K562 (cell line): ENCODE data around the gene PKDCC. TPM values are rescaled to one million over a fixed set of nuclear protein-coding genes. Genes with fewer than 3 reads are reported as not detected.

Experiments used
- AFF4 ChIP-seq: sonication (generic); formaldehyde crosslinking; IDR thresholded peaks from 2 replicates; pipeline ENCODE4 v1.8.0; 2023; ENCODE audit warnings: mild to moderate bottlenecking, missing genetic modification reagents
- BRD9 ChIP-seq: fragments of 450-650 bp; IDR thresholded peaks from 2 replicates; pipeline ENCODE4 v1.6.1; 2018; ENCODE audit warnings: low read depth; ENCODE audit not compliant: partially characterized antibody
- CLOCK ChIP-seq: fragments of 250-450 bp; sonication (Bioruptor Pico); IDR thresholded peaks from 2 replicates; pipeline ENCODE4 v1.4.0; 2020; ENCODE audit warnings: mild to moderate bottlenecking, moderate library complexity, borderline replicate concordance
- E2F6 ChIP-seq, 2 experiments: IDR thresholded peaks; 2 replicates each; pipeline ENCODE4 v1.6.1; 2011; ENCODE audit warnings: borderline replicate concordance in 1 of 2, control low read depth in 1 of 2, low read depth in 1 of 2, low read length in 1 of 2, mild to moderate bottlenecking in 1 of 2, mixed read lengths in 1 of 2, moderate library complexity in 1 of 2; ENCODE audit not compliant: insufficient read depth in 1 of 2, insufficient read length in 1 of 2, poor library complexity in 1 of 2, severe bottlenecking in 1 of 2; ENCODE audit errors: extremely low read depth in 1 of 2
- ILF3 ChIP-seq: fragments of 450-650 bp; IDR thresholded peaks from 2 replicates; pipeline ENCODE4 v1.6.1; 2018; ENCODE audit warnings: antibody characterized with exemption, mild to moderate bottlenecking, moderate library complexity, borderline replicate concordance
- POLR2B ChIP-seq: fragments of 450-650 bp; IDR thresholded peaks from 2 replicates; pipeline ENCODE4 v1.6.1; 2018; ENCODE audit warnings: low read depth; ENCODE audit not compliant: partially characterized antibody
- RB1 ChIP-seq: fragments of 450-650 bp; IDR thresholded peaks from 2 replicates; pipeline ENCODE4 v1.6.1; 2017; ENCODE audit warnings: low read depth, mild to moderate bottlenecking
- RCOR1 ChIP-seq, 2 experiments: IDR thresholded peaks; 2 replicates each; pipeline ENCODE4 v1.6.1; 2012; ENCODE audit warnings: low read depth in 2 of 2, low read length in 2 of 2, borderline replicate concordance in 1 of 2, improper control_type of control experiment in 1 of 2
- SMAD4 ChIP-seq: fragments of 250-450 bp; sonication (Bioruptor Pico); conservative IDR thresholded peaks from 2 replicates; pipeline ENCODE4 v1.8.0; 2021; ENCODE audit warnings: inconsistent platforms, mild to moderate bottlenecking, moderate library complexity
- SMC3 ChIP-seq: conservative IDR thresholded peaks from 2 replicates; pipeline ENCODE4 v1.6.1; 2011; ENCODE audit warnings: low read depth, low read length, improper control_type of control experiment; ENCODE audit not compliant: insufficient read depth
- TFAP4 ChIP-seq: sonication (generic); formaldehyde crosslinking; IDR thresholded peaks from 2 replicates; pipeline ENCODE4 v1.8.0; 2022; ENCODE audit warnings: missing genetic modification reagents, mild to moderate bottlenecking, moderate library complexity, borderline replicate concordance
- THRA ChIP-seq: fragments of 450-650 bp; IDR thresholded peaks from 2 replicates; pipeline ENCODE4 v1.6.1; 2017; ENCODE audit warnings: mild to moderate bottlenecking, moderate library complexity
- ZFP36 ChIP-seq: fragments of 150-350 bp; IDR thresholded peaks from 2 replicates; pipeline ENCODE4 v1.6.1; 2018; ENCODE audit warnings: low read length, low read depth; ENCODE audit not compliant: partially characterized antibody
- ZNF239 ChIP-seq: fragments of 250-450 bp; sonication (Bioruptor Pico); IDR thresholded peaks from 2 replicates; pipeline ENCODE4 v1.4.0; 2020; ENCODE audit warnings: mild to moderate bottlenecking
- ZNF431 ChIP-seq: sonication (generic); formaldehyde crosslinking; IDR thresholded peaks from 2 replicates; pipeline ENCODE4 v1.8.0; 2022; ENCODE audit warnings: mild to moderate bottlenecking, missing genetic modification reagents
- ZNF644 ChIP-seq: fragments of 200-800 bp; sonication (Bioruptor generic); IDR thresholded peaks from 2 replicates; pipeline ENCODE4 v1.6.1; 2016; ENCODE audit warnings: low read depth, missing genetic modification characterization, missing compliant biosample characterization
- ZNF668 ChIP-seq: fragments of 250-450 bp; sonication (Bioruptor Pico); IDR thresholded peaks from 2 replicates; pipeline ENCODE4 v1.8.0; 2022; ENCODE audit warnings: mild to moderate bottlenecking, inconsistent platforms
- polyA plus RNA-seq, 8 experiments: library from polyadenylated mRNA; depleted of rRNA in 4 of 8; stranded (reverse) in 5 of 8; unstranded in 3 of 8; fragments of >200 nt; fragmentation: Nextera tagmentation in 2 of 8; fragmentation: Illumina TruSeq in 1 of 8; extraction: Ambion mirVana in 2 of 8; extraction: Trizol in 1 of 8; gene quantifications; 2 replicates each; pipeline versions ENCODE4 v1.2.1 to v1.2.3, GENCODE V29; 2011 to 2014; ENCODE audit warnings: inconsistent platforms in 1 of 8, missing spikeins in 1 of 8
- total RNA-seq, 7 experiments: library from RNA; depleted of rRNA in 6 of 7; stranded (reverse); fragments of >200 nt in 6 of 7; fragmentation: Illumina TruSeq in 2 of 7; extraction: Trizol in 2 of 7; gene quantifications; 2 replicates each; pipeline versions ENCODE4 v1.2.1 to v1.2.3, GENCODE V29; 2011 to 2021; ENCODE audit warnings: low replicate concordance in 1 of 7

The PKDCC gene
- total and polyA plus RNA-seq, 9 of the 15 experiments (the other 6 are each of a cell fraction or from before 2014, with no cell fraction given), result 0.62 to 14.8 (median 1.3) TPM; not detected in 2

- no peak for TF ChIP-seq E2F6 (IDR thresholded peaks at IDR 0.05; ENCODE audit: borderline replicate concordance in 1 of 2, extremely low read depth in 1 of 2, insufficient read depth in 1 of 2, insufficient read length in 1 of 2, low read depth in 1 of 2, low read length in 1 of 2, poor library complexity in 1 of 2, severe bottlenecking in 1 of 2)
- TF ChIP-seq ZNF239, result no peak
- TF ChIP-seq TFAP4 (CRISPR knock-in tag), result peak; percentile 38; the same call in 1 of the 2 replicates
- TF ChIP-seq ZFP36, result peak; percentile 14
- TF ChIP-seq CLOCK (CRISPR knock-in tag), result no peak
- peak; percentile 12 to 89; a peak in 2 of 4 replicates for TF ChIP-seq RCOR1 (IDR thresholded peaks at IDR 0.05; ENCODE audit: borderline replicate concordance in 1 of 2, low read depth in 2 of 2, low read length in 2 of 2)
- peak; percentile 78 for TF ChIP-seq SMC3
- TF ChIP-seq SMAD4 (CRISPR knock-in tag), result 0 out of 2 replicates have a peak, but pooled peaks have one; percentile 34
- no peak for TF ChIP-seq ZNF668
- TF ChIP-seq ZNF431, result no peak
- TF ChIP-seq BRD9, result no peak
- TF ChIP-seq RB1, result peak; percentile 40; the same call in 1 of the 2 replicates
- no peak for TF ChIP-seq THRA
- no peak for TF ChIP-seq ZNF644 (tag)
- TF ChIP-seq ILF3, result no peak
- no peak for TF ChIP-seq POLR2B
- no peak for TF ChIP-seq AFF4 (CRISPR knock-in tag)
These were observed 41.6 kb downstream of the PKDCC start (continued) for GRCh38 chr2:42089340-42089925.
